ENCODE data around the gene AKAP10. TPM values are rescaled to one million over a fixed set of nuclear protein-coding genes. Genes with fewer than 3 reads are reported as not detected.
A peak's percentile ranks its signal among the peaks of the same experiment; 100 is the strongest.
"Not testable (repeated sequence)": the region's sequence is repeated elsewhere in the genome, so short reads cannot be mapped to it uniquely, and the experiment has no call there.

AKAP10 gene
- total RNA-seq, 1 experiment from 2014 or later = 39.9 TPM

DNA sequence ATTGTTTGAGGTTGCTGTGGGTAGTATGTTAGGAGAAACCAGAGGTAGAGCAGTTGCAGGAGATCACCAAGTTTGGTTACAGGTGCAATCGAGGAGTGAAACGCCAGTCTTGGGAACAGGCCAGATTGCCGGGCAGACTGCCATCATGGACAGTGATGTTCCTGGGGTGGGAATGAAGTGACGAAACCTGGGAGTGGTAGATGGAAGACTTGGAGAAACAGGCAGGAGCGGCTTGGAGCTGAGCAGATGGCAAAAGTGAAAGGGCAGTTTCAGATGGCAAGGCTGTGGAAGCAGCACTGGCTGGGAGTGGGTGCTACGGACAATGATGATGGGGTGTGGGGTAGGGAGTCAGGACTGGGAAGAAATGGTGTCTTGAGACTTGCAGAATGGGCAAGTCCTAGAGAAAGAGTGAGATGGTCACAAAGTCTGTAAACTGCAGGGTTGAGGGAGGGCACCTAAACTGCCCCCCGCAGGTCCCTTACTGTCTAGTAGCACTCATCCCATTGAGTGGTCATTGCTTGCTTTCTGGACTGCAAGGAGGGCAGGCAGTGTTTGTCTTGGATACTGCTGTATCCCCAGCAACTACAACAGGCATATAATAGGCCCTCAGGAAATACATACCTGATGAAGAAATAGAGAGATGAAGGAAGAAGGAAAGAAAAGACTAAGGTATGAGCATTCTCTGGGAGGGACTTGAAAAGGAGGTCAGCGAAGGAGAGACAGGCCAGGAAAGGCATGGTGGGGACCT, 80.4 kb downstream of the AKAP10 start:
- H3K27me3 Mint-ChIP-seq (ENCODE audit: insufficient read depth, unreplicated experiment) = no peaks in the 10 kb centered on the region
- peaks cover 4% of the 10 kb centered on the region; the same call in 1 of the 2 replicates for H3K36me3 ChIP-seq (ENCODE audit: control insufficient read depth, insufficient read depth, low read length)
- no peak overlapping the region for H3K4me3 ChIP-seq (ENCODE audit: low read depth, low read length)
- ChIA-PET CTCF (no interaction called here), POLR2A (no interaction called here)
- H3K4me1 ChIP-seq = no peaks in the 10 kb centered on the region
- no TSS peak for BruUV-seq (replicated peaks)
- intact Hi-C loops (cut with micrococcal nuclease; ENCODE audit: unreplicated experiment) = no loop called here
- no peaks in the 10 kb centered on the region for H3K9me3 Mint-ChIP-seq (ENCODE audit: unreplicated experiment)
- H3K27me3 ChIP-seq (replicated peaks; ENCODE audit: control insufficient read depth, insufficient read depth, low read length) = no peaks in the 10 kb centered on the region; the same call in 1 of the 2 replicates
- no peak overlapping the region for H3K4me3 Mint-ChIP-seq (ENCODE audit: unreplicated experiment)
- peaks cover 30% of the 10 kb centered on the region for H3K36me3 Mint-ChIP-seq (ENCODE audit: insufficient read depth, unreplicated experiment)
- DNase-seq = no peak
- H3K4me1 Mint-ChIP-seq (ENCODE audit: low read depth, unreplicated experiment) = no peaks in the 10 kb centered on the region
- TF ChIP-seq, protein P1, sequence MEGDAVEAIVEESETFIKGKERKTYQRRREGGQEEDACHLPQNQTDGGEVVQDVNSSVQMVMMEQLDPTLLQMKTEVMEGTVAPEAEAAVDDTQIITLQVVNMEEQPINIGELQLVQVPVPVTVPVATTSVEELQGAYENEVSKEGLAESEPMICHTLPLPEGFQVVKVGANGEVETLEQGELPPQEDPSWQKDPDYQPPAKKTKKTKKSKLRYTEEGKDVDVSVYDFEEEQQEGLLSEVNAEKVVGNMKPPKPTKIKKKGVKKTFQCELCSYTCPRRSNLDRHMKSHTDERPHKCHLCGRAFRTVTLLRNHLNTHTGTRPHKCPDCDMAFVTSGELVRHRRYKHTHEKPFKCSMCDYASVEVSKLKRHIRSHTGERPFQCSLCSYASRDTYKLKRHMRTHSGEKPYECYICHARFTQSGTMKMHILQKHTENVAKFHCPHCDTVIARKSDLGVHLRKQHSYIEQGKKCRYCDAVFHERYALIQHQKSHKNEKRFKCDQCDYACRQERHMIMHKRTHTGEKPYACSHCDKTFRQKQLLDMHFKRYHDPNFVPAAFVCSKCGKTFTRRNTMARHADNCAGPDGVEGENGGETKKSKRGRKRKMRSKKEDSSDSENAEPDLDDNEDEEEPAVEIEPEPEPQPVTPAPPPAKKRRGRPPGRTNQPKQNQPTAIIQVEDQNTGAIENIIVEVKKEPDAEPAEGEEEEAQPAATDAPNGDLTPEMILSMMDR (IDR thresholded peaks at IDR 0.05; ENCODE audit: insufficient read depth in 1 of 2, low read depth in 1 of 2, low read length in 1 of 2, severe bottlenecking in 1 of 2, unreplicated experiment in 1 of 2) = no peak
- peak overlapping the region; percentile 25 for H3K27ac Mint-ChIP-seq (ENCODE audit: unreplicated experiment)
- no peaks in the 10 kb centered on the region for H3K9me3 ChIP-seq

- CTCF ChIA-PET = no interaction called here
- DNase-seq = no peak
- Histone ChIP-seq H3K9me3 (no peaks in the 10 kb centered on the region), H3K4me1 (no peaks in the 10 kb centered on the region), H3K4me3 (ENCODE audit: low read depth, low read length) (no peak overlapping the region), H3K27me3 (replicated peaks; ENCODE audit: control insufficient read depth, insufficient read depth, low read length) (no peaks in the 10 kb centered on the region; the same call in 1 of the 2 replicates), H3K36me3 (ENCODE audit: control insufficient read depth, insufficient read depth, low read length) (peaks cover 4% of the 10 kb centered on the region; the same call in 1 of the 2 replicates)
- no peaks in the 10 kb centered on the region for H3K27me3 Mint-ChIP-seq (ENCODE audit: insufficient read depth, unreplicated experiment)
- no peaks in the 10 kb centered on the region for H3K9me3 Mint-ChIP-seq (ENCODE audit: unreplicated experiment)
- POLR2A ChIA-PET = no interaction called here
- H3K36me3 Mint-ChIP-seq (ENCODE audit: insufficient read depth, unreplicated experiment) = peaks cover 25% of the 10 kb centered on the region
- intact Hi-C loops (cut with micrococcal nuclease; ENCODE audit: unreplicated experiment) = no loop called here
- TF ChIP-seq, protein P1 (IDR thresholded peaks at IDR 0.05; ENCODE audit: insufficient read depth in 1 of 2, low read depth in 1 of 2, low read length in 1 of 2, severe bottlenecking in 1 of 2, unreplicated experiment in 1 of 2) = no peak
- H3K4me1 Mint-ChIP-seq (ENCODE audit: low read depth, unreplicated experiment) = no peaks in the 10 kb centered on the region
- BruUV-seq (replicated peaks) = no TSS peak
- no peak overlapping the region for H3K4me3 Mint-ChIP-seq (ENCODE audit: unreplicated experiment)
- no peak overlapping the region for H3K27ac Mint-ChIP-seq (ENCODE audit: unreplicated experiment)
These were observed 80.9 kb downstream of the AKAP10 start for GRCh38 chr17:19896679-19897078.

DNA sequence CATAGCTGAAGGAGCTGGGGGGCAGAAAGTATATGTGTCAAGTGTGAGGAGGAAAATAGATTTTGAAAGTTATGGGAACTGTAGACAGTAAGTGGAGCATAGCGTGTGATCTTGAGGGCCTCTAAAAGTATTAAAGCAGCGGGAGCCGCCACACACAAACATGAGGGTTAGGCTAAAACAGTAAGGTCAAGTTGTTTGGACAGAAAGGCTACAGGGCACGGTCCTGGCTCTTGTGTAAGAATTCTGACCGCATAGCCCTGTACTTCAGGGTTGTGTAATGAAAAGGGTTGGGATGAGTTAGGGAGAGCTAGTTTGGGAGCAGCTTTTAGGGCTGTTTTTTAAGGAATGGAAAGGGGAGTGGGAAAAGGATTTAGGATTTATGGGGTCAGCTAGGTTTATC, 87.1 kb downstream of the AKAP10 start:
- DNase-seq; H3K27me3 Mint-ChIP-seq (ENCODE audit: insufficient read depth, unreplicated experiment); H3K4me3 ChIP-seq (ENCODE audit: low read depth, low read length); H3K9me3 ChIP-seq; H3K4me1 ChIP-seq; H3K27ac Mint-ChIP-seq (ENCODE audit: unreplicated experiment); H3K9me3 Mint-ChIP-seq (ENCODE audit: unreplicated experiment); BruUV-seq (replicated peaks); intact Hi-C loops (cut with micrococcal nuclease; ENCODE audit: unreplicated experiment); CTCF ChIA-PET; H3K27me3 ChIP-seq (replicated peaks; ENCODE audit: control insufficient read depth, insufficient read depth, low read length); POLR2A ChIA-PET; H3K36me3 ChIP-seq (ENCODE audit: control insufficient read depth, insufficient read depth, low read length); H3K36me3 Mint-ChIP-seq (ENCODE audit: insufficient read depth, unreplicated experiment); H3K4me1 Mint-ChIP-seq (ENCODE audit: low read depth, unreplicated experiment); H3K4me3 Mint-ChIP-seq (ENCODE audit: unreplicated experiment): not testable (repeated sequence)

- POLR2A ChIA-PET; H3K9me3 Mint-ChIP-seq (ENCODE audit: unreplicated experiment); H3K36me3 ChIP-seq (ENCODE audit: control insufficient read depth, insufficient read depth, low read length); H3K4me1 ChIP-seq; intact Hi-C loops (cut with micrococcal nuclease; ENCODE audit: unreplicated experiment); H3K4me3 ChIP-seq (ENCODE audit: low read depth, low read length); H3K9me3 ChIP-seq; BruUV-seq (replicated peaks); CTCF ChIA-PET; H3K36me3 Mint-ChIP-seq (ENCODE audit: insufficient read depth, unreplicated experiment); H3K27ac Mint-ChIP-seq (ENCODE audit: unreplicated experiment); H3K27me3 Mint-ChIP-seq (ENCODE audit: insufficient read depth, unreplicated experiment); H3K4me3 Mint-ChIP-seq (ENCODE audit: unreplicated experiment); H3K4me1 Mint-ChIP-seq (ENCODE audit: low read depth, unreplicated experiment); DNase-seq; H3K27me3 ChIP-seq (replicated peaks; ENCODE audit: control insufficient read depth, insufficient read depth, low read length): not testable (repeated sequence)
These were observed 87.6 kb downstream of the AKAP10 start for GRCh38 chr17:19890001-19890400.

Data from Caco-2 (cell line).